Peyer's patch (tissue), 4 donors: ENCODE measurements around the gene TAF5L. TPM values are rescaled to one million over a fixed set of nuclear protein-coding genes. Genes with fewer than 3 reads are reported as not detected.

Experiments used
- DNase-seq, 3 donors: peaks; one replicate each; pipeline ENCODE4 v3.0.0-alpha.2; 2017 to 2019
- H3K27ac ChIP-seq, 4 donors: fragments of 200-600 bp; sonication (generic); one replicate each; pipeline ENCODE4 v1.5.1; 2016 to 2019
- H3K27me3 ChIP-seq, 2 donors: fragments of 200-600 bp; sonication (generic); one replicate each; pipeline ENCODE4 v1.5.1; 2019
- H3K36me3 ChIP-seq, 3 donors: fragments of 200-600 bp; sonication (generic); one replicate each; pipeline ENCODE4 v1.5.1; 2016 to 2019
- H3K4me1 ChIP-seq, 4 donors: fragments of 200-600 bp; sonication (generic); one replicate each; pipeline ENCODE4 v1.5.1; 2016 to 2019
- H3K4me3 ChIP-seq, 4 donors: fragments of 200-600 bp; sonication (generic); 1 replicate in 3 of 4; 2 replicates in 1 of 4; pipeline ENCODE4 v1.5.1; 2016 to 2019; ENCODE audit warnings: mild to moderate bottlenecking in 1 of 4
- H3K9me3 ChIP-seq, 4 donors: fragments of 200-600 bp; sonication (generic); one replicate each; pipeline ENCODE4 v1.5.1; 2016 to 2019; ENCODE audit warnings: mild to moderate bottlenecking in 1 of 4
- POLR2A ChIP-seq, 2 donors: fragments of 450-650 bp; IDR thresholded peaks; one replicate each; pipeline ENCODE4 v1.5.1; 2017; ENCODE audit warnings: antibody characterized with exemption in 2 of 2, mild to moderate bottlenecking in 2 of 2, moderate library complexity in 2 of 2
- total RNA-seq, 4 donors: library from RNA; depleted of rRNA; stranded (reverse); fragments of >200 nt; gene quantifications; one replicate each; pipeline ENCODE4 v1.1.0, GENCODE V29; 2016
- TF ChIP-seq, protein P1 (sequence below), 6 experiments: fragments of 450-650 bp in 4 of 6; fragments of 200-600 bp in 2 of 6; sonication (generic) in 1 of 6; IDR thresholded peaks; one replicate each; pipeline ENCODE4 v1.5.1; 2017 to 2019; ENCODE audit warnings: antibody characterized with exemption in 6 of 6, mild to moderate bottlenecking in 3 of 6, moderate library complexity in 1 of 6

The TAF5L gene
- total RNA-seq, 4 donors from 2014 or later, result 10.5 to 33.0 (median 24.3) TPM

DNA sequence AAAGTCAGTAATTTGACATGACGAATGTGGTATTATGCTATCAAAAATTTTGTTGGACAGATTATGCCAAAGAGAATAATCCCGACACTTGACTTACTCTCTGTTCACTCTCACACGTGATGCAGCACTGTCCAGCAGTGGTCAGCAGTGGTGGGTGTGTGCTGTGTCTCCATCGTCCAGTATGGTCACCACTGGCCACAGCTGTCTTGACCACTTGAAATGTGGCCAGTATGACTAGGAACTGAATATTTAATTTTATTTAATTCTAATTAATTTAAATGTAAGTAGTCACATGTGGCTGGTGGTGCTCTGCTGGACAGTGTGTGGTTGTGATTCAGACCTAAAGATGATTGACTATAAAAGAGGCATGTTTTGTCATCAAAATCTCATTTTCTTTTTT lies 24.1 kb upstream of the TAF5L start:
- H3K36me3 ChIP-seq, result peaks cover 0 to 78% (median 0%) of the 10 kb centered on the region in 3 donors
- H3K4me3 ChIP-seq, result no peak overlapping the region
- DNase-seq, result no peak
- H3K4me1 ChIP-seq, result no peaks in the 10 kb centered on the region
- TF ChIP-seq, protein P1, sequence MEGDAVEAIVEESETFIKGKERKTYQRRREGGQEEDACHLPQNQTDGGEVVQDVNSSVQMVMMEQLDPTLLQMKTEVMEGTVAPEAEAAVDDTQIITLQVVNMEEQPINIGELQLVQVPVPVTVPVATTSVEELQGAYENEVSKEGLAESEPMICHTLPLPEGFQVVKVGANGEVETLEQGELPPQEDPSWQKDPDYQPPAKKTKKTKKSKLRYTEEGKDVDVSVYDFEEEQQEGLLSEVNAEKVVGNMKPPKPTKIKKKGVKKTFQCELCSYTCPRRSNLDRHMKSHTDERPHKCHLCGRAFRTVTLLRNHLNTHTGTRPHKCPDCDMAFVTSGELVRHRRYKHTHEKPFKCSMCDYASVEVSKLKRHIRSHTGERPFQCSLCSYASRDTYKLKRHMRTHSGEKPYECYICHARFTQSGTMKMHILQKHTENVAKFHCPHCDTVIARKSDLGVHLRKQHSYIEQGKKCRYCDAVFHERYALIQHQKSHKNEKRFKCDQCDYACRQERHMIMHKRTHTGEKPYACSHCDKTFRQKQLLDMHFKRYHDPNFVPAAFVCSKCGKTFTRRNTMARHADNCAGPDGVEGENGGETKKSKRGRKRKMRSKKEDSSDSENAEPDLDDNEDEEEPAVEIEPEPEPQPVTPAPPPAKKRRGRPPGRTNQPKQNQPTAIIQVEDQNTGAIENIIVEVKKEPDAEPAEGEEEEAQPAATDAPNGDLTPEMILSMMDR (IDR thresholded peaks at IDR 0.05), result no peak
- no peak for TF ChIP-seq POLR2A (IDR thresholded peaks at IDR 0.05)
- no peak overlapping the region for H3K27ac ChIP-seq
- no peaks in the 10 kb centered on the region for H3K27me3 ChIP-seq
- no peaks in the 10 kb centered on the region for H3K9me3 ChIP-seq

DNA sequence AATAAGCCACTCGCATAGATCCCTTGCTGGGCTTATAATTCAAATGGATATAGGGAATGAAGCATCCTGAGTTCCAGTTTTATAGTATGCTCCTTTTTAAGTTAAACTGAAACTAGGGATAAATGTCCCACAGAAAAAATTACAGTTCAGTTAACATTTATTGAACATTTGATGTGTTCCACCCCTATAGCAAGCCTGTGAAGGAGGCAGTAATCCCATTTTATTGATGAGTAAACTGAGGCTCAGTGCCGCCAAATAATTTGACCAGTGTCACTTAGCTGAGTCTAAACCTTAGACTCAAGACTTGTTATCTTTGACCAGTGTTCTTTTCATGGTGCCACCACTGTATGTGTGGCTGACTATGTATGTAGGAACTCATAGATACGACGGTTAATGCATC lies 22.5 kb upstream of the TAF5L start:
- H3K4me3 ChIP-seq, result no peak overlapping the region
- H3K27ac ChIP-seq, result no peak overlapping the region
- H3K27me3 ChIP-seq, result no peaks in the 10 kb centered on the region
- peaks cover 0 to 82% (median 0%) of the 10 kb centered on the region in 3 donors for H3K36me3 ChIP-seq
- DNase-seq, result no peak
- no peaks in the 10 kb centered on the region for H3K4me1 ChIP-seq
- TF ChIP-seq, protein P1 (IDR thresholded peaks at IDR 0.05), result no peak
- no peak for TF ChIP-seq POLR2A (IDR thresholded peaks at IDR 0.05)
- no peaks in the 10 kb centered on the region for H3K9me3 ChIP-seq

DNA sequence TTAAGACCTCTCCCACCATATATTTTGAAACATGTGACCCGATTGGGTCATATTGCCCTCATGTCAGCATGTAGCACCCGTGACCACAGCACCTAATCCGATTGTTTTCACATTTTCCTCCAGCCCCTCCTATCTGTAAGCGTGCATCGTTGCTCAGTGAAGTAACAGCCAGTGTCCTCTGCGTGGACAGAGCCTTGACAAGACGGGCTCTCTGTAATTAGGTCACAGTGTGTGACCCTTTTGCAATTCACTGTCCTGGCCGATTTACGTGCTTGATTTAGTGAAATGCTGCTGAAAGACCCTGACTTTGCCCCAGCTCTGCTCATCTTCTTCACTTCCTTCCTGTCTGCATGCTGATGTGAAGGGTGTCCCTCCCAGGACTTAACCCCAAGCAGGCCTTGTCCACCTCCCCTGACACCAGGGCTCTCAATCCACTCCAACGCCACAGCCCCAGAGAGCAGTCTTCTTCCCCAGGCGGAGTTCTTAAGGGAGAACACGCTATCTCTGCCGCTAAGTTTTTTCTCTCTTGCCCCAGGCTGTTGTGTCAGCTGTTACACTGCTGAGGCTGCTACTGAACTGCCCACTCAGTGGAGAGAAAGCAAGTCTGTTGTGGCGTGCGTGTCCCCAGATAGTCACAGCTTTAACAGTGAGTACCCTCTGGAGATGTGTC lies 19.5 kb upstream of the TAF5L start:
- no peak overlapping the region for H3K27ac ChIP-seq
- TF ChIP-seq, protein P1 (IDR thresholded peaks at IDR 0.05), result no peak
- no peak for TF ChIP-seq POLR2A (IDR thresholded peaks at IDR 0.05)
- no peaks in the 10 kb centered on the region for H3K9me3 ChIP-seq
- H3K36me3 ChIP-seq, result peaks cover 0 to 60% (median 0%) of the 10 kb centered on the region in 3 donors
- H3K27me3 ChIP-seq, result no peaks in the 10 kb centered on the region
- no peaks in the 10 kb centered on the region for H3K4me1 ChIP-seq
- DNase-seq, result no peak
- H3K4me3 ChIP-seq, result no peak overlapping the region

DNA sequence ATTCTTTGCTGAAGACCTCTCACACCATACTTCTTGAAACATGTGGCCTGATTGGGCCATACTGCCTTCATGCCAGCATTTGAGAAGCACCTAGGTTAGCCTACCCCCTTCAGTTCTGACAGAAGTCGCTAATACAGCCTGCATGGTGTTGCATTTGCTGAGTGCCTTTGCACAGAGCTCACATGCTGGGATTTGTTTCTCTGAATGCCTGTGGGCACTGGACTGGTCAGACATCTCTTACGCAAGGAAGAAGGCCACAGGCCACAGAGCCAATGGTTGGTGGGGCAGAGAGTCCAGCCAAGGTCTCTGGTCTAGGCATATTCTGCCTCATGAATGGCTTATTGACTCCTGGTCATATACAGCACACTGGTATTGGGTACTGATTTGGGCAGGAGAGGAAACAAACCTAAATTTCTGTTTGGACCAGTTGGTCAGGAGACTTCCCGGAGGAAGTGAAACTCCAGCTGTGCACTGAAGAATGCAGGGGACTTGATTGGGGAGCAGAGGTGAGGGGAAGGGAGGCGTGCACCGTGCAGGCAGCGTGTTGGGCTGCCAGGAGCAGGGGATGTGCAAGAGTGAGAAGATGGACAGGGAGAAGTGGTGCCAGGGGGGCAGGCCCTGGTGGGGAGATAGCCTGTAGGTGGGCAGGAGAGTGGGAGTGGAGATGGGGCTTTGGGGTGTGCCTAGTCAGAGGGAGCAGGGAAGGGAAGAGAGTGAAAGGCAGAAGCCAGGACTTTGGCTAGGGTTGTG lies 18.2 kb upstream of the TAF5L start:
- Histone ChIP-seq H3K36me3 (peaks cover 0 to 47% (median 0%) of the 10 kb centered on the region in 3 donors), H3K4me3 (no peak overlapping the region), H3K27me3 (no peaks in the 10 kb centered on the region), H3K4me1 (no peaks in the 10 kb centered on the region), H3K9me3 (no peaks in the 10 kb centered on the region), H3K27ac (no peak overlapping the region)
- no peak for TF ChIP-seq POLR2A (IDR thresholded peaks at IDR 0.05)
- TF ChIP-seq, protein P1 (IDR thresholded peaks at IDR 0.05), result no peak
- peak in 1 of 3 donors; percentile 25 for DNase-seq

DNA sequence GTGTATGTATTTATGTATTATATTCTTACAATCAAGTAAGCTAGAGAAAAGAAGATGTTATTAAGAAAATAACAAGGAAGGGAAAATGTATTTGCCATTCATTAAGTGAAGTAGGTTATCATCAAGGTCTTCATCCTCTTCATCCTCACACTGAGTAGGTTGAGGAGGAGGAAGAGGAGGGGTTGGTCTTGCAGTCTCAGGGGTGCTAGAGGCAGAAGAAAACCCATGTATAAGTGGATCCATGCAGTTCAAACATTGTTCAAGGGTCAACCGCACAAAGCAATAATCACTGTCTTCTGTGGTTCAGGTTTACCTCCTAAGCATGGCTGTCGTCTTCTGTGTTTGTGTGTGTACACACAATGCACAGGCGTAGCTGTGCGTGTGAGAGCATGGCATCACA lies 17.0 kb upstream of the TAF5L start:
- no peak overlapping the region for H3K4me3 ChIP-seq
- H3K27ac ChIP-seq, result no peak overlapping the region
- H3K9me3 ChIP-seq, result no peaks in the 10 kb centered on the region
- H3K36me3 ChIP-seq, result peaks cover 0 to 44% (median 0%) of the 10 kb centered on the region in 3 donors
- no peak for DNase-seq
- TF ChIP-seq, protein P1 (IDR thresholded peaks at IDR 0.05), result no peak
- no peak for TF ChIP-seq POLR2A (IDR thresholded peaks at IDR 0.05)
- H3K4me1 ChIP-seq, result no peaks in the 10 kb centered on the region
- H3K27me3 ChIP-seq, result no peaks in the 10 kb centered on the region
